ENCODE data around the gene BRAF. TPM values are rescaled to one million over a fixed set of nuclear protein-coding genes. Genes with fewer than 3 reads are reported as not detected.

BRAF gene
- total and polyA plus RNA-seq, 2 experiments from 2014 or later, result 15.5 to 34.8 TPM

DNA sequence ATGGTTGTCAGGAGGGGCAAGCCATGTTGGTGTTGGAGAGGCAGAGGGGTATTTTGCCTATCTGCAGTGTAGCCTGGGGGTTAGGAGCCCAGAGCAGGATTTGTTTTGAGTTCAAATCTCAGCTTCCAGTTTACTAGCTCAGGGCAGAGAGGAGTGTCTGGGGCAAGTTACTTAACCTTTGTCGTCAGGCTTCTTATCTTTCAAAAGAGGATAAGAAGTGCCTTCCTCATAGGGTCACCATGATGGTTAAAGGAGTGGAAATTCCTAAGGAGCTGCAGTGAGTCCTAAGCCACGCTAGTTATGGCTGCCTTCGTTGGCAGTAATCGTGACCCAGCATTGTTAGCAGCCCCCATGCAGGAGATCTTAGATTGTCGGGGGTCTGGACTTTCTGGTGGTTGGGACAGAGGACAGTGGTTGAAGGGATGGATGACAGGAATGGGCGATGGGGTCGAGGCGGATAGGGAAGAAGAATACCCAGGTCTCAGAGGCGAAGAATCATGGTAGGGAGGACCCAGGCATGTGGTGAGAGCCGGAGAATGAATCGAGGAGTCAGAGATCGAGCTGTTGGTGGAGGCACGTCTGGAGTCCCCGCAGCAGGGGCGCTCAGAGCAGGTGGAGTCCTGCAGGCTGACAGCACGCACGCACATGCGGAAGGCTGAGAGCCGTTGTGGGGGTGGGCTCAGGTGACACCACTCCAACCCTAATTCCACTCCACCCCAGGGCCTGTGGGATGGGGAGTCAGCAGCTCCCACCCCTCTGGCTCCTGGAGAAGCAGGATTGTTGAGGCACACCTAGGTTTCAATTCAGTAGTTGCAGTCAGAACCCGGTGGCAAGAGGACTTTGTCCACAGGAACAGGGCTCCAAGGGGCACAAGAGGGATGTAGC is 240.4 kb downstream of the BRAF start:
- no peak for DNase-seq (ENCODE audit: low read depth in 1 of 2, low spot score in 1 of 2)
- TF ChIP-seq, protein P1, sequence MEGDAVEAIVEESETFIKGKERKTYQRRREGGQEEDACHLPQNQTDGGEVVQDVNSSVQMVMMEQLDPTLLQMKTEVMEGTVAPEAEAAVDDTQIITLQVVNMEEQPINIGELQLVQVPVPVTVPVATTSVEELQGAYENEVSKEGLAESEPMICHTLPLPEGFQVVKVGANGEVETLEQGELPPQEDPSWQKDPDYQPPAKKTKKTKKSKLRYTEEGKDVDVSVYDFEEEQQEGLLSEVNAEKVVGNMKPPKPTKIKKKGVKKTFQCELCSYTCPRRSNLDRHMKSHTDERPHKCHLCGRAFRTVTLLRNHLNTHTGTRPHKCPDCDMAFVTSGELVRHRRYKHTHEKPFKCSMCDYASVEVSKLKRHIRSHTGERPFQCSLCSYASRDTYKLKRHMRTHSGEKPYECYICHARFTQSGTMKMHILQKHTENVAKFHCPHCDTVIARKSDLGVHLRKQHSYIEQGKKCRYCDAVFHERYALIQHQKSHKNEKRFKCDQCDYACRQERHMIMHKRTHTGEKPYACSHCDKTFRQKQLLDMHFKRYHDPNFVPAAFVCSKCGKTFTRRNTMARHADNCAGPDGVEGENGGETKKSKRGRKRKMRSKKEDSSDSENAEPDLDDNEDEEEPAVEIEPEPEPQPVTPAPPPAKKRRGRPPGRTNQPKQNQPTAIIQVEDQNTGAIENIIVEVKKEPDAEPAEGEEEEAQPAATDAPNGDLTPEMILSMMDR (IDR thresholded peaks at IDR 0.05; ENCODE audit: low read depth, low read length), result no peak
- H3K9me3 ChIP-seq (ENCODE audit: low read depth), result no peaks in the 10 kb centered on the region
- H3K36me3 ChIP-seq, result peaks cover 4% of the 10 kb centered on the region
- H3K27me3 ChIP-seq, result no peaks in the 10 kb centered on the region
- H3K4me1 ChIP-seq (ENCODE audit: low read depth), result no peaks in the 10 kb centered on the region
- H3K4me3 ChIP-seq, result no peak overlapping the region
- no peak overlapping the region for H3K27ac ChIP-seq

DNA sequence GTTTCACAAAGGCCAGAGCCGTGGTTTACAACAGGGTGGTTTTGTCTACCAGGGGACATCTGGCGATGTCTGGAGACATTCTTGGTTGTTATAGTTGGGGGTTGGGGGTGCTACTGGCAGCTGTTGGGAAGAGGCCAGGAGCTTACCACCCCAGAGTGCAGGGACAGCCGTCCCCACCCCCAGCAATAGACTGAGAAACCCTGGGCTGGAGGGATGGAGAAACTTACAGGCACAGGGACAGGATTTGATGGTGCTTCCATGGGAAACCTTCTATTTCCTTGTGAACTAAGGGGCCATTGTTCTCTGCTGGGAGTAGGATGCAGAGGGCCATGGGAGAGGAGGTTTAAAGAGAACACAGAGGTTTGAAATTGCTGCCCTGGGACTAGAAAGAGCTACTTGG is 241.1 kb downstream of the BRAF start:
- no peak for DNase-seq (ENCODE audit: low read depth in 1 of 2, low spot score in 1 of 2)
- no peaks in the 10 kb centered on the region for H3K9me3 ChIP-seq (ENCODE audit: low read depth)
- H3K27ac ChIP-seq, result no peak overlapping the region
- no peaks in the 10 kb centered on the region for H3K27me3 ChIP-seq
- no peaks in the 10 kb centered on the region for H3K4me1 ChIP-seq (ENCODE audit: low read depth)
- peaks cover 7% of the 10 kb centered on the region for H3K36me3 ChIP-seq
- H3K4me3 ChIP-seq, result no peak overlapping the region
- TF ChIP-seq, protein P1 (IDR thresholded peaks at IDR 0.05; ENCODE audit: low read depth, low read length), result no peak

DNA sequence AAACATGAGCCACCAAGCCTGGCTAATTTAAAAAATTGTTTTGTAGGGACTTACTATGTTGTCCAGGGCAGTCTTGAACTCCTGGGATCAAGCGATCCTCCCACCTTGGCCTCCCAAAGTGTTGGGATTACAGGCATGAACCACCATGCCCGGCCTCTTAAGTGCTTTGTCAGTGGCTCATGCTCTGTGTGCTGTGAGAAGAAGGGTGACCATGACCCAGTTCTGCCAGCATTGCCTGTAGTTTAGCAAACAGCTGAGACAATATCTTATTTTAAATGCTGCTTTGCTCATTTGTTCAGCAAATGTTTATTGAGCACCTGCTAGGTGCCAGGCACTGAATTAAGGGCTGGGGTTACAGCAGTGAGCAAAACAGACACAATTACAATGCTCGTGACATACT is 243.0 kb downstream of the BRAF start:
- Histone ChIP-seq H3K36me3 (peaks cover 4% of the 10 kb centered on the region), H3K27ac (no peak overlapping the region), H3K4me3 (no peak overlapping the region), H3K9me3 (ENCODE audit: low read depth) (no peaks in the 10 kb centered on the region), H3K27me3 (no peaks in the 10 kb centered on the region), H3K4me1 (ENCODE audit: low read depth) (no peaks in the 10 kb centered on the region)
- DNase-seq (ENCODE audit: low read depth in 1 of 2, low spot score in 1 of 2), result no peak
- TF ChIP-seq, protein P1 (IDR thresholded peaks at IDR 0.05; ENCODE audit: low read depth, low read length), result no peak

DNA sequence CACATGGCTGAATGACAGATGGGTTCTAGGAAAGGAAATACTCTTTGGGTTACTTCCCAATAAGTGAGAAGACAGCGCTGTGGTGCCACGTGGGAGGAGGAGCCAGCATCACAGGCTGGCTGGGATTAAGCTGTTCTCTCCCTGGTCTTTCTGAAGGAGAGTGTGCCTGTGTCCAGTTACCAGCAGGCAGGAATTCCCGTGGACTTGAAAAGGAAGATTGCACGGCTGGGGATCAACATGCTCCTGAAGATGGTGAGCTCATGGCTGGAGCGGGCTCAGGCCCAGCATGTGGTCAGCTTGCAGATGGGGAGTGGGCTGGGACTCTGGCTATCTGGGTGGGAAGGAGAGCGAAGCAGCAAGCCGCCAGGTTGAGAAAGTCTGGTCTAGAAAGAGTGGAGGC is 243.8 kb downstream of the BRAF start:
- TF ChIP-seq, protein P1 (IDR thresholded peaks at IDR 0.05; ENCODE audit: low read depth, low read length), result no peak
- Histone ChIP-seq H3K36me3 (peaks cover 4% of the 10 kb centered on the region), H3K27ac (no peak overlapping the region), H3K27me3 (no peaks in the 10 kb centered on the region), H3K4me1 (ENCODE audit: low read depth) (no peaks in the 10 kb centered on the region), H3K4me3 (no peak overlapping the region), H3K9me3 (ENCODE audit: low read depth) (no peaks in the 10 kb centered on the region)
- DNase-seq (ENCODE audit: low read depth in 1 of 2, low spot score in 1 of 2), result no peak

DNA sequence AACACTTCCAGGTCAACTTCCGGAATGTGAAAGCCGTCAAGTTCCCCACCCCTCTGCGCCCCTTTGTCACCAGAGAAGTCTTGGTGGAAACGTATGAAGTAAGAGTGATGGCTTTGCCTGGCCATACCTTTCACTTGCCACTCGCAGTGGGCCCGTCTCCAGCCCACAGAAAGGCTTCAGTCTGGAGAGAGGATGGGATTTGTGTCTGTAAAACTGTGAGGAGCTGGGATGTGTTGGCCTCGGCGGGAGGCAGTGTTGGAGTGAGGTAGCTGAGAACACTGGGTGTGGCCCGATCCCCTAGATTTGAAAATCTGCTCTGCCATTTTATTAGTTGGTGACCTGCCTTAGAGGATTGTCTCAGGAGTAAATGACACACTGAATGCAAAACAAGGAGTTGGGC is 245.5 kb downstream of the BRAF start:
- Histone ChIP-seq H3K4me1 (ENCODE audit: low read depth) (no peaks in the 10 kb centered on the region), H3K4me3 (no peak overlapping the region), H3K27me3 (no peaks in the 10 kb centered on the region), H3K9me3 (ENCODE audit: low read depth) (no peaks in the 10 kb centered on the region), H3K27ac (no peak overlapping the region), H3K36me3 (peaks cover 4% of the 10 kb centered on the region)
- DNase-seq (ENCODE audit: low read depth in 1 of 2, low spot score in 1 of 2), result no peak
- TF ChIP-seq, protein P1 (IDR thresholded peaks at IDR 0.05; ENCODE audit: low read depth, low read length), result no peak
